MM.1S (cell line): ENCODE measurements around the gene OXCT1.

Experiments used
- EZH2 ChIP-seq: fragments of 300-600 bp; sonication (generic); optimal IDR thresholded peaks from 2 replicates; pipeline ENCODE3; 2017; ENCODE audit warnings: low read depth, mild to moderate bottlenecking, antibody characterized with exemption, low read length, mixed read lengths
- EZH2phosphoT487 ChIP-seq: fragments of 300-600 bp; sonication (generic); IDR thresholded peaks from 2 replicates; pipeline ENCODE4 v1.6.1; 2018; ENCODE audit warnings: antibody characterized with exemption, low read length
- TF ChIP-seq, protein P1 (sequence below): fragments of 300-600 bp; sonication (generic); IDR thresholded peaks from 2 replicates; pipeline ENCODE4 v1.5.1; 2016; ENCODE audit warnings: antibody characterized with exemption, low read length, mixed read lengths

DNA sequence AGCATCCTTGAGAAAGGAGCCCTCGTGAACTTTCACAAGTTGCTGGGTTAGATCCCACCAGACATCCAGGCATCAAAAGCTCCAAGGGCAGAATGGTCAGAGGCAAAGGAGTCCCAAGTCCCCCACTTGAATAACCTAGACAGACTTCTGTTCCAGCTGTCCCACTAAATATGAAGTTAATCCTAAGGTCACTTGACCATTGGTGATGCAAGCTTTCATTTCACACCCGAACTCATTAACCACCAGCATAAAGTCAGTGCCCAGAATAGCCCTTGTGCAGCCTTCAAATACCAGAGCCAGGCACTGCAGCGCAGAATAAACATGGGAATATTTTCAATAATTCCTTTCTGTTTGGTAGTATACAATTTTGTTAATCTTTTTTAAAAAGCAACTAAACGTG lies 28.9 kb downstream of the OXCT1 start:
- TF ChIP-seq, protein P1, sequence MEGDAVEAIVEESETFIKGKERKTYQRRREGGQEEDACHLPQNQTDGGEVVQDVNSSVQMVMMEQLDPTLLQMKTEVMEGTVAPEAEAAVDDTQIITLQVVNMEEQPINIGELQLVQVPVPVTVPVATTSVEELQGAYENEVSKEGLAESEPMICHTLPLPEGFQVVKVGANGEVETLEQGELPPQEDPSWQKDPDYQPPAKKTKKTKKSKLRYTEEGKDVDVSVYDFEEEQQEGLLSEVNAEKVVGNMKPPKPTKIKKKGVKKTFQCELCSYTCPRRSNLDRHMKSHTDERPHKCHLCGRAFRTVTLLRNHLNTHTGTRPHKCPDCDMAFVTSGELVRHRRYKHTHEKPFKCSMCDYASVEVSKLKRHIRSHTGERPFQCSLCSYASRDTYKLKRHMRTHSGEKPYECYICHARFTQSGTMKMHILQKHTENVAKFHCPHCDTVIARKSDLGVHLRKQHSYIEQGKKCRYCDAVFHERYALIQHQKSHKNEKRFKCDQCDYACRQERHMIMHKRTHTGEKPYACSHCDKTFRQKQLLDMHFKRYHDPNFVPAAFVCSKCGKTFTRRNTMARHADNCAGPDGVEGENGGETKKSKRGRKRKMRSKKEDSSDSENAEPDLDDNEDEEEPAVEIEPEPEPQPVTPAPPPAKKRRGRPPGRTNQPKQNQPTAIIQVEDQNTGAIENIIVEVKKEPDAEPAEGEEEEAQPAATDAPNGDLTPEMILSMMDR = no peak
- TF ChIP-seq EZH2 = no peak
- no peak for TF ChIP-seq EZH2phosphoT487
